ENCODE measurements around the gene MYL6B. TPM values are rescaled to one million over a fixed set of nuclear protein-coding genes. Genes with fewer than 3 reads are reported as not detected.
"Not testable (repeated sequence)": the region's sequence is repeated elsewhere in the genome, so short reads cannot be mapped to it uniquely, and the experiment has no call there.

Gene MYL6B
- total RNA-seq, 1 donor from 2014 or later: 45.8 TPM

DNA sequence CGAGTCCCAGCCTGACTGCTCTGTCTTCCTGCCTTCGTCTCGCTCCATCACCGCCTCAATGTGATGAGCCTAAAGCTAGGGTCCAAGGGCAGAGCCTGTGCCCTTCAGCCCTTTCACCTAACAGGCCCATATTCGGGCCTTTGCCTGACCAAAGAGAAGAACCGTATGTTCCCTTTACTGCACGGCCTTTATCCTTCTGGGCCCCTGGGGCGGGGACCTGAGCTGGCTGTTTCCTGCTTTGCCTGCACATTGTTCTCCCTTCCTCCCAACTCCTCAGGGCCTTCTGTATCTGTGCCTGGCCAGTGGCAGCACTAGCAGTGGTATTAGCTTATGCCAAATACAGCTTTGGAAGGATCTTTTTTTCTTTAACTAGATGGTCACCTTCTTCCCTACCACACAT, 8.5 kb upstream of the MYL6B start:
- ATAC-seq: peak; percentile 37
- intact Hi-C loops (cut with DNase I): no loop called here
- no peak for DNase-seq (ENCODE audit: missing footprints)

DNA sequence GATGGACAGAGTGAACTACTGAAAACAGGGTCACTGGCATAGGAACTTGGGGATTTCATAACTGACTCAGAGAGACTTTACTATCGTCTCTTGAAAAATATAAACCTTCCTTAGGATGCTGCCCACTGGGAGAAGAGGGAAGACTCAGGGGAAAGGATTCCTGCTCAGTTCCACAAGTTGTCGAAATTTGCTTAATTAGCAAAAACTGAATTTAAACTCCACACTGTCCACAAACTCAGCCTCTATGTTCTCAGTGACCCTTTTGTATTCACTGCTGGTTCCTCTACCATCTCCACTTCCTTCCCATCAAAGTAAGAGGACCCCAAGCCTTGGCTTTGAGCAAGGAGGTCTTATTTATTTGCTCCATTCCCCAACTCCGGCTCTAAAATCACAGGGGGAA, 7.2 kb upstream of the MYL6B start:
- intact Hi-C loops (cut with DNase I): no loop called here
- DNase-seq (ENCODE audit: missing footprints): no peak
- ATAC-seq: no peak

- ATAC-seq (no peak), DNase-seq (ENCODE audit: missing footprints) (no peak)
- intact Hi-C loops (cut with DNase I): no loop called here
Measured at GRCh38 chr12:56146492-56147460, 5.6 kb upstream of the MYL6B start.

DNA sequence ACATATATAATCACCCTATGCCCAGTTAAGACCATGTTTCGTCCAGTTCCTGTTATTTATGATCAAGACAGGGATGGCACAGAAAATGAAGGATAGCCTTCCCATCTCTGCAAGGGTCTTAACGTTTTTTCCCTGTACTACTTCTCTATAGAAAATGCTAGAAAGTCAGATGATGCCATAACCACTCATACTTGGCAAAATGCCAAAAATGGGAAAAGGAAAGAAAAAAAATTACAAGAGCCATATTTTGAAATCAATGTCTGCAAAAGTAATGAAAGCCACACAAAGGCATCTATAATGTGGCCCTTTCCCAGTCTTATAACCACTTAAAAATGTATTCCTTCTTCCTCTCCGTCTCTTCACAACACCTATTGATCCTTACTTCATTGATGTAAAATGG, 1.8 kb upstream of the MYL6B start:
- intact Hi-C loops (cut with DNase I): no loop called here
- DNase-seq (ENCODE audit: missing footprints) (no peak), ATAC-seq (no peak)

DNA sequence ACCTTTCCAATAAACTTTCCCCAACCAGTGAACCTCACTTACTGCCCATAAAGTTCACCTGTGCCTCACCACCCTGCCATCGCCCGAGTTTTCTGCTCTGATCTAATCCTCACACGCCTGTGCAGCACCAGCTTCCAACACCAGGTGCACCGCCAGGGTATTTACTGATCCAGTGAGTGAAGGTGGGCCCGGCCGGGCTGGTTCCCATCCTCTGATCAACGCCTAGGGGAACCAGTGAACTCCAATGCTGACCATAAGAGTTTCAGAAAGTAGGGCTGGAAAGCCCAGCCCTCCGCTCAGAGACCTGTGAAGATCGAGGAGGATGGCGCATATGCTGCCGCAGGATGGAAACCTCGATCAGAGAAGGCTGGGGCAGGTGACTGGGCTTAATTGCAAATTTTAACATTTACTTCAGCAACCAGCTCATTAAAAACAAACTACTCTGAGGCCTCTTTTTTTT, 685 bp upstream of the MYL6B start:
- peak; percentile 73 for DNase-seq (ENCODE audit: missing footprints)
- ATAC-seq: peak; percentile 20
- intact Hi-C loops (cut with DNase I): no loop called here

DNA sequence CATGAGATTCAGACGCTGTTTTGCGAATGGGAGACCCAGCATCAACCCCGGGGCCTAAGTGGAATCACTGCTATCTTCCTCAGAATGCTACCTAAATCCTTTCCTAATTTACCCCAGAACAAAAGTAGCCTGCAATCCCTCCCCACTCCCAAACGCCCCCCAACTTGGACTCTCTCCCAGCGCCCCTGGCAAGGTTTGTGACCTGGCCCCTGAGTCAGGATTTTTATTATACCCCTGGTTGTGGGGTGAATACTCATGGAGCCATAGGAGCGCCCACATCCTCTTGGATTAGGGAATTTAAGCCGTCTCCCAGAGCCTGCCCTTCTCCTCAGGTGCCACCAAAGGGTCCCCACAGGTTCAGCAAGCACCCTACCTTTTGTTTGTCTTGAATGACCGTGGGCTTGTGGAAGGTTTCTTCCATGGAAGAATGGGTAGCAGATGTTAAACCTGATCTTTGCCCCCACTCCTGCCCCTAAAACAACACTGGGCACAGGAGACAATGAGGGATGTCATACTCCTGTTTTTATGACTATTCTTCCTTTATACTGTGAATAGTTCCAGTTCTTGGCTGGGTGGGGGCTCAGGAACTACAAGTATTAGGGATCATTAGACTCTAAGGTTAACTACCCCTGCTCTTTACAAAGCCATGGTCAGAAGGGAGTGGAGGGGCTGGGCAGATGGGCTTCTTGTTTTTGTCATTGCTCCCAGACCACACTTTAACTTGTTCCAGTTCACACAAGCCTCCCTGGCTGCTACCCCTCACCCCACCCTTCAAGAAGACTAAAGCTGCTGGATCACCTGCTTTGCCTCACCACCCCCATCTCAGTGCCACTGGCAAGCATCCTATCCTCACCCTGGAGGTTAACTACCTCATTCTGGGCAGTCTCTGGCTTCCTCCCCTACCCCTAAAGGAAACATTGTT, 630 bp downstream of the MYL6B start:
- DNase-seq (ENCODE audit: missing footprints) (no peak), ATAC-seq (no peak)
- intact Hi-C loops (cut with DNase I): no loop called here

- ATAC-seq (no peak), DNase-seq (ENCODE audit: missing footprints) (no peak)
- intact Hi-C loops (cut with DNase I): no loop called here
Measured at GRCh38 chr12:56153678-56154065, 1.3 kb downstream of the MYL6B start.

GRCh38 chr12:56154246-56154771, 1.9 kb downstream of the MYL6B start:
- no peak for DNase-seq (ENCODE audit: missing footprints)
- no peak for ATAC-seq
- intact Hi-C loops (cut with DNase I): no loop called here

GRCh38 chr12:56154818-56155217, 2.4 kb downstream of the MYL6B start:
- intact Hi-C loops (cut with DNase I): loop anchor here (5.0 kb wide), 1 partner anchor 38 kb away; the partner anchor contains the start of genes RPL41 and ZC3H10
- ATAC-seq (no peak), DNase-seq (ENCODE audit: missing footprints) (no peak)

- intact Hi-C loops (cut with DNase I): loop anchor here (5.0 kb wide), 1 partner anchor 38 kb away; the partner anchor contains the start of genes RPL41 and ZC3H10
- DNase-seq (ENCODE audit: missing footprints): no peak
- ATAC-seq: no peak
Measured at GRCh38 chr12:56155256-56155845, 3.0 kb downstream of the MYL6B start.

GRCh38 chr12:56156464-56157200, 4.2 kb downstream of the MYL6B start:
- DNase-seq (ENCODE audit: missing footprints); ATAC-seq: not testable (repeated sequence)
- intact Hi-C loops (cut with DNase I): loop anchor here (5.0 kb wide), 1 partner anchor 39 kb away; the partner anchor contains the start of genes RPL41 and ZC3H10

DNA sequence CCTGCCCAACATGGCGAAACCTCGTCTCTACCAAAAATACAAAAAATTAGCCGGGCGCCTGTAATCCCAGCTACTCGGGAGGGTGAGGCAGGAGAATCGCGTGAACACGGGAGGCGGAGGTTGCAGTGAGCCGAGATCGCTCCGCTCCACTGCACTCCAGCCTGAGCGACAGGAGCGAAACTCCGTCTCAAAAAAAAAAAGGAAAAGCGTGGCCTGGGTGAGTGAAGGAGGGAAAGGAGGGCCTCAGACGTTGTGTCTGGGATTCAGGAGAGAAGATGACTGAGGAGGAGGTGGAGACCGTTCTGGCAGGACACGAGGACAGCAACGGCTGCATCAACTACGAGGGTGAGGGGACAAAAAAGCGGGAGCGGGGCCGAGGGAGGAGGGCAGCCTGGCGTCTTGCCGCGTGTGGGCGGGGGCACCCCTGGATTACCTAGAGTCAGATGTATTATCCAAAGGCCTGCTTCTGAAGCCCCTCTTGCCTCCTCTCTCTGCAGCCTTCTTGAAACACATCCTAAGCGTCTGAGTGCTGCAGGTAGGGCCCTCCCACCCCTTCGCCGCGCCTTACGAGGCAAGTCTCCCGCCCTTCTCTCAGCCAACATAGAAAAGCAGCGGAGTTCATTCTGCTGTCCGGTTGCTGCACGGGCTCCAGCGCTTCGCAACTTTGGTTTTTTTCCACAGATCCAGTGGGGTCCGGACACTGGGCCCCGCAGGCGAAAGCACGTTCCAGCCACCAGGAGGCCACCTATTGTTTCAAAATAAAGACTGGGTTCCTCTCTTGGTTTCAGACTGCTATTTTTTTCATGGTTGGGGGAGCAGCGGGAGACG, 5.0 kb downstream of the MYL6B start:
- intact Hi-C loops (cut with DNase I): loop anchor here (1.0 to 5.0 kb wide), 3 partner anchors 29 to 40 kb away; partner anchors contain the start of genes ESYT1, RPL41, SMARCC2 and ZC3H10
- ATAC-seq (peak; percentile 47), DNase-seq (ENCODE audit: missing footprints) (peak; percentile 78)

DNA sequence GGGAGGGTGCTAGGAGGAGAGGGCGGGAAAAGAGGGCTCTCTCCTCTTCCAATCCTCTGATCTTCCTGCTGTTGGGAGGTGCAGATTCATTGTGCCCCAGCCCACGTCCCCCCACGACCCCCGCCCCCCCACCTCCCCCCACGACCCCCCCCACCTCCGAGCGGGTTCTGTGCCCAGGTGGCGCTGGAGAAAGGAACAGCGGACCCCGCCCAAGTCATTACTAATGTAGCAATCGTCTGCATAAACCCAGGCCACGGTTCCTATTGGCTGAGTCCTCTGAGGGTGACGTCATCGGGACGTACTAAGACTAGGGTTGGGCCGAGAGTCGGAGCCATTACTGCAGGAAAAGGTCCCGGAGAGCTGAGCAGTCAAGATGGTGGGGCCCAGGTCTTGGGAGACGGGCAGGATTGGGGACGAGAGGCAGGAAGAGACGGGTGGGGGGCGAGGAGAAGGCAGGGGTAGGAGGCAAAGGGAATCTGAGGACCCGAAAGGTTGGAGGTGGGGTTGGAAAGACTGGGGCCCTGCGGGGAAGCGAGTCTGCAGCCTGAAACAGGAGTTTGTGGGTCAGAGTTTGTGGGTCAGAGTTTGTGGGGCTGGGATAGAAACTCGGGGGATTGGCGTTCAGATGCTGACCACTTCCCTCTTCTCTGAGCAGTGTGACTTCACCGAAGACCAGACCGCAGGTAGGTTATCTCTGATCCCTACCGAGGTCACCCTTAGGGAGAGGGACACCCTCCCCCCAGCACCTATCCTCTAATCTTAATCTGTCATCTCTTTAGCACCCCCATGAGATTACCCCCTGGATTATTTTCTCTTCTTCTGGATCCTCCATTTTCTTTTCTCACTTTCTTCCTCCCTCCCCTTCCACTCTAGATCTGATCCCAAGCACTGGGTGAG, 5.9 kb downstream of the MYL6B start, which contains the start of gene MYL6:
MYL6 (plus strand) TSS at position 331 of the 897 bp plus-strand sequence; CDS start at position 374, 43 bp downstream.
- peak; percentile 91 for ATAC-seq
- intact Hi-C loops (cut with DNase I): loop anchor here (1.0 to 5.0 kb wide), 3 partner anchors 30 to 41 kb away; partner anchors contain the start of genes ESYT1, RPL41, SMARCC2 and ZC3H10
- DNase-seq (ENCODE audit: missing footprints): peak; percentile 97

DNA sequence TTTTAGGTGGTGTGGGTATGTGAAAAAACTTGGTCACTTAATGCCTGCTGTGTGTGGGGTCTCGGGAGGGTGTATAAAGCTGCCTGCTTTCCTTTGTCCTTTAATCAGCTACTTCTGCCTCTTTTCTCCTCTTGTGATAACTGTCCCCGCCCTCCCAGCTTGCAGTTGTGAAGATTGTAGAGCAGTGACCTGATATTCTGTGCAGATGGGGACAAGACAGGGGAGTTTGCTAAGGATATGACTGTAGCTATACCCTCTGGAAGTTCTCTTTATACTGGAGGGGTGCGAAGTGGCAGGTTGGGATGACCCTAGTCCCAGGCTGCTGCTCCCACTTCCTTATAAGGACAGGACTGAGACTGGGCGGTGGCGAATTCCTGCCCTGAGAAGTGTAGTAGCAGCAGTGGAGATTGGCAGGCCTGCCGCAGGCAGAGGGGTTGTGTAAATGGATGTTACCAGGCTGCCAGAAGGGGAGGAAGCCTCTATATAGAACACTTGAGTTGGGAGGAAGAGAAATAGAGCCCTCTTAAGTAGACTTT, 6.6 kb downstream of the MYL6B start:
- DNase-seq (ENCODE audit: missing footprints): peak; percentile 92
- peak; percentile 77 for ATAC-seq
- intact Hi-C loops (cut with DNase I): loop anchor here (1.0 to 5.0 kb wide), 3 partner anchors 30 to 42 kb away; partner anchors contain the start of genes ESYT1, RPL41, SMARCC2 and ZC3H10

- no peak for DNase-seq (ENCODE audit: missing footprints)
Measured at GRCh38 chr12:56159482-56160192, 7.2 kb downstream of the MYL6B start.

More at GRCh38 chr12:56159482-56160192, 7.2 kb downstream of the MYL6B start:
- ATAC-seq: no peak
- intact Hi-C loops (cut with DNase I): loop anchor here (2.0 to 5.0 kb wide), 2 partner anchors 29 to 42 kb away; partner anchors contain the start of genes RPL41, SMARCC2 and ZC3H10
